Hepatocyte (in vitro differentiated cells): Measurements from ENCODE around the gene KIF3A. TPM values are rescaled to one million over a fixed set of nuclear protein-coding genes. Genes with fewer than 3 reads are reported as not detected.

Experiments used
- DNase-seq: peaks from one replicate; pipeline ENCODE4 v3.0.0-alpha.2; 2016; ENCODE audit warnings: low spot score
- H2AFZ ChIP-seq: fragments of 200-600 bp; sonication (generic); 2 replicates; pipeline ENCODE4 v1.6.0; 2016; ENCODE audit warnings: antibody characterized with exemption, mild to moderate bottlenecking
- H3K27ac ChIP-seq: fragments of 200-600 bp; sonication (generic); 2 replicates; pipeline ENCODE4 v1.5.1; 2016; ENCODE audit warnings: mild to moderate bottlenecking
- H3K27me3 ChIP-seq: fragments of 200-600 bp; sonication (generic); 2 replicates; pipeline ENCODE4 v1.6.1; 2016
- H3K36me3 ChIP-seq: fragments of 200-600 bp; sonication (generic); replicated peaks from 2 replicates; pipeline ENCODE4 v1.5.1; 2016; ENCODE audit warnings: low read depth; ENCODE audit not compliant: insufficient read depth
- H3K4me1 ChIP-seq: fragments of 200-600 bp; sonication (generic); 2 replicates; pipeline ENCODE4 v1.5.1; 2016; ENCODE audit warnings: mild to moderate bottlenecking, moderate library complexity; ENCODE audit not compliant: insufficient read depth
- H3K4me2 ChIP-seq: fragments of 200-600 bp; sonication (generic); 2 replicates; pipeline ENCODE4 v1.6.0; 2016
- H3K4me3 ChIP-seq: fragments of 200-600 bp; sonication (generic); 2 replicates; pipeline ENCODE4 v1.5.1; 2016; ENCODE audit warnings: mild to moderate bottlenecking
- H3K79me2 ChIP-seq: fragments of 200-600 bp; sonication (generic); 2 replicates; pipeline ENCODE4 v1.6.0; 2017; ENCODE audit warnings: mild to moderate bottlenecking
- H3K9me2 ChIP-seq: fragments of 200-600 bp; sonication (generic); replicated peaks from 2 replicates; pipeline ENCODE4 v1.6.0; 2017; ENCODE audit warnings: mild to moderate bottlenecking; ENCODE audit not compliant: insufficient read depth
- H3K9me3 ChIP-seq: fragments of 200-600 bp; sonication (generic); 2 replicates; pipeline ENCODE4 v1.5.1; 2016; ENCODE audit warnings: low read depth, mild to moderate bottlenecking
- H4K20me1 ChIP-seq: fragments of 200-600 bp; sonication (generic); 2 replicates; pipeline ENCODE4 v1.6.0; 2016; ENCODE audit warnings: mild to moderate bottlenecking; ENCODE audit not compliant: insufficient read depth, poor library complexity, severe bottlenecking
- EZH2 ChIP-seq: fragments of 200-600 bp; sonication (generic); IDR thresholded peaks from 2 replicates; pipeline ENCODE4 v1.6.1; 2016; ENCODE audit warnings: antibody characterized with exemption, mild to moderate bottlenecking, borderline replicate concordance
- EZH2phosphoT487 ChIP-seq: fragments of 200-600 bp; sonication (generic); IDR thresholded peaks from one replicate; pipeline ENCODE4 v1.6.1; 2018; ENCODE audit warnings: antibody characterized with exemption, mild to moderate bottlenecking, low read depth, moderate library complexity; ENCODE audit not compliant: unreplicated experiment, severe bottlenecking
- WGBS: methylation state at CpG from one replicate; pipeline ENCODE4 v1.1.6; 2016; ENCODE audit warnings: low lambda C conversion rate; ENCODE audit errors: missing lambda C conversion rate; 5-methylcytosine and 5-hydroxymethylcytosine counted together
- polyA plus RNA-seq: library from polyadenylated mRNA; unstranded; fragments of >200 nt; fragmentation: Nextera tagmentation; extraction: Ambion mirVana; gene quantifications from 2 replicates; pipeline ENCODE4 v1.2.1, GENCODE V29; 2016
- total RNA-seq: library from RNA; depleted of rRNA; stranded (reverse); fragments of >200 nt; gene quantifications from 2 replicates; pipeline ENCODE4 v1.2.3, GENCODE V29; 2014
- TF ChIP-seq, protein P1 (sequence below): fragments of 200-600 bp; sonication (generic); IDR thresholded peaks from 2 replicates; pipeline ENCODE4 v1.5.1; 2016; ENCODE audit warnings: antibody characterized with exemption, mild to moderate bottlenecking; ENCODE audit not compliant: poor library complexity

KIF3A gene
- total and polyA plus RNA-seq, 2 experiments from 2014 or later: 9.2 to 12.6 TPM

DNA sequence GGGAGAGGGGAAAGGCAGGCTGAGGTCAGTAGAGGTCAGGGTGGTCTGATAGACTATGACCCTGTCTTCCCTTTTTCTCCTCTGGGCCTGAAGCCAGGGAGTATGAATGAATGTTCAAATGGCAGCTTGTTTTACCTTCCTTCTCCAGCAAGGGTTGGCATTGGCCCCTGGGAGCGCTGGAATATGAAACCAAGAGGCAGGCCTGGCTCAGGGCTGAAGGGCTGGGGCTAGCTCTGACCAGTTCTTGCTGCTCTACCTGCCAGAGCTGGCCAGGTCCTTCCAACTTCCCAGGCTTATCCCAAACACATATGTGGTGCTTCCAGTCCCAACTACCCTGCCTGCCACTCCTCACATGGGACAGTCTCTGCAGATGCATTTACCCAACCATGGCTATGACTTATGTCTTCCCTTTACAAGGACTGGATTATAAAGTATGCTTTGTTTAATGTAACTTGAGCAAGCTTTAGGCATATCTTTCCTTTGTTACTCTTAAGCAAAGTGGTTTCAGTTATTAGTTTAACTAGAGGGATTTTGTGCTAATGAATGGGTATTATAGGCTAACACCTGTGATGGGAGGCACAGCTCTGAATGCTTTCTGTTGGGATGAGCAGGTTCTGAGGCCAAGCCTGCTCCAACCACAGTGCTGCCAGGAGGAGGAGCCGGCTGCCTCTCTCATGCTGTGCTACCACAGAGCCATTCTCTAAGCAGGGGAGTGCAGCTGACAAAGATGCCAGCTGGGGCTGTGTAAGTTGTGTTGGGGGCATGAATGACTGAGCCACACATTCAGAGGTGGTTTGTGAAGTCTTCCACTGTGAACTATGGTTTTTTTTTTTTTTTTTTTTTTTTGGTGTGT, 16.0 kb upstream of the KIF3A start:
- H3K27me3 ChIP-seq: peaks cover under 1% of the 10 kb centered on the region
- 80% methylated on average over 2 of the region's 2 CpGs for WGBS
- H2AFZ ChIP-seq: no peak overlapping the region
- TF ChIP-seq EZH2phosphoT487: no peak
- TF ChIP-seq, protein P1, sequence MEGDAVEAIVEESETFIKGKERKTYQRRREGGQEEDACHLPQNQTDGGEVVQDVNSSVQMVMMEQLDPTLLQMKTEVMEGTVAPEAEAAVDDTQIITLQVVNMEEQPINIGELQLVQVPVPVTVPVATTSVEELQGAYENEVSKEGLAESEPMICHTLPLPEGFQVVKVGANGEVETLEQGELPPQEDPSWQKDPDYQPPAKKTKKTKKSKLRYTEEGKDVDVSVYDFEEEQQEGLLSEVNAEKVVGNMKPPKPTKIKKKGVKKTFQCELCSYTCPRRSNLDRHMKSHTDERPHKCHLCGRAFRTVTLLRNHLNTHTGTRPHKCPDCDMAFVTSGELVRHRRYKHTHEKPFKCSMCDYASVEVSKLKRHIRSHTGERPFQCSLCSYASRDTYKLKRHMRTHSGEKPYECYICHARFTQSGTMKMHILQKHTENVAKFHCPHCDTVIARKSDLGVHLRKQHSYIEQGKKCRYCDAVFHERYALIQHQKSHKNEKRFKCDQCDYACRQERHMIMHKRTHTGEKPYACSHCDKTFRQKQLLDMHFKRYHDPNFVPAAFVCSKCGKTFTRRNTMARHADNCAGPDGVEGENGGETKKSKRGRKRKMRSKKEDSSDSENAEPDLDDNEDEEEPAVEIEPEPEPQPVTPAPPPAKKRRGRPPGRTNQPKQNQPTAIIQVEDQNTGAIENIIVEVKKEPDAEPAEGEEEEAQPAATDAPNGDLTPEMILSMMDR: peak; percentile 9
- no peaks in the 10 kb centered on the region for H3K36me3 ChIP-seq
- H3K27ac ChIP-seq: no peak overlapping the region
- H3K79me2 ChIP-seq: no peaks in the 10 kb centered on the region
- H3K4me1 ChIP-seq: no peaks in the 10 kb centered on the region
- H4K20me1 ChIP-seq: no peaks in the 10 kb centered on the region
- H3K9me3 ChIP-seq: no peaks in the 10 kb centered on the region
- DNase-seq: no peak
- no peak overlapping the region for H3K4me2 ChIP-seq
- H3K4me3 ChIP-seq: no peak overlapping the region
- no peaks in the 10 kb centered on the region for H3K9me2 ChIP-seq

DNA sequence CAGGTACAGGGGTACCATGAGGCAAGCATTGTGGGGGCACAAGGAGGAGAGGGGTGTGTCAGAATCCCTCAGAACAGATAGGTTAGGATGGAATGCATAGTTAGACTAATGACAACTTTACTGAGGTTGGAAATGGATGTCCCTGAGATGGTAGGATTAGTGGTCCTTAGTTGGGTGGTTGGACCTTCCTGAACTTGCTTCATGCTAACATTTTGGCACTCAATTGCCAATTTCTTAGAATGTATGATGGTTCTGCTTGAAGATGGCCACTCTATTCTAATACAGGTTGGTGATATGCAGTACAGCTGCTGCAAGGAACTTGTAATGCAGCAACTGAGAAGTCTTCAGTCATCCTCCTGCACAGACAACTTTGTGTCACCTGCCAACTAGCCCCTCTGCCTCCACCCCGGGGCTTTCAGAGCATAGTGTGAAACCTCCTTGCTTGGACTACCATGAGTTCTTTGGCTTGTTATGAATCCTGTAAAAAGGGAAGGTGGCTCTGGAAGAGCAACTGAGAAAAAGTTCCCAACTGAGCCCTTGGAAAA, 15.3 kb upstream of the KIF3A start:
- WGBS: 95% methylated on average over 1 of the region's 1 CpG

DNA sequence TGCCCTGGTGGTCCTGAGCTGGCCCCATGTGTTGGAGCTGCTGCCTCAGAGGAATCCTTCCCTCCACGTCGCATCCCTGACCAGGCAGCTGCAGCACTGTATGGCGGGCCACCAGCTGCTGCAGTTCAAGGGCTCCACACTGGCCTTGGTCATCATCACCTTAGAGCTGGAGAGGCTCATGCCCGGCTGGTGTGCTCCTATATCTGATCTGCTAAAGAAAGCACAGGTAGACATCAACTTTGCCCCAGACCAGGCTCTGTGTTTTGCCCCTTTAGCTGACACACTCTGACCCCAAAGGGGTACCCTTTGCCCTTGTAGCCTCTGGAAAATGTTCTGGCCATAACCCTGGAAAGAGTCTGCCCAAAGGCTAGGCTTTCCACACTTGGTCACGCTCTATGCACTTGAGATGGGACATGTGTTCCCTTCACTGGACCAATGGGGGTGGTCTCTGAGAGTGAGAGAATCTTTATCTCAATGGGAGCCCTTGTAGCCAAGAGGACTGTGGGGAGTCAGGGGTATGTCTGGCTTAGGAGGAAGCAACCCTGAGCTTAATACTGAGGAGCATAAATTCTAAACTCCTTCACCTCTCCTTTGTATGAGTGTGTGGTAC, 14.7 kb upstream of the KIF3A start:
- TF ChIP-seq EZH2phosphoT487 (no peak), EZH2 (no peak)
- TF ChIP-seq, protein P1: no peak
- Histone ChIP-seq H3K4me3 (no peak overlapping the region), H4K20me1 (no peaks in the 10 kb centered on the region), H3K9me3 (no peaks in the 10 kb centered on the region), H2AFZ (no peak overlapping the region), H3K36me3 (no peaks in the 10 kb centered on the region), H3K4me2 (no peak overlapping the region), H3K4me1 (peaks cover under 1% of the 10 kb centered on the region), H3K27ac (no peak overlapping the region), H3K79me2 (no peaks in the 10 kb centered on the region), H3K27me3 (peaks cover 9% of the 10 kb centered on the region), H3K9me2 (no peaks in the 10 kb centered on the region)
- no peak for DNase-seq
- 93% methylated on average over 5 of the region's 5 CpGs for WGBS

More for the DNA sequence above, 15.3 kb upstream of the KIF3A start:
- H3K4me2 ChIP-seq: no peak overlapping the region
- H3K27ac ChIP-seq: no peak overlapping the region
- H3K9me3 ChIP-seq: no peaks in the 10 kb centered on the region
- DNase-seq: no peak
- no peak for TF ChIP-seq EZH2
- TF ChIP-seq, protein P1: no peak
- TF ChIP-seq EZH2phosphoT487: no peak
- no peaks in the 10 kb centered on the region for H3K79me2 ChIP-seq
- no peaks in the 10 kb centered on the region for H3K36me3 ChIP-seq
- H3K4me3 ChIP-seq: no peak overlapping the region
- H2AFZ ChIP-seq: no peak overlapping the region
- no peaks in the 10 kb centered on the region for H3K9me2 ChIP-seq
- peaks cover 8% of the 10 kb centered on the region for H3K27me3 ChIP-seq
- no peaks in the 10 kb centered on the region for H4K20me1 ChIP-seq
- no peaks in the 10 kb centered on the region for H3K4me1 ChIP-seq
